ENCODE measurements around the gene MORN1. TPM values are rescaled to one million over a fixed set of nuclear protein-coding genes. Genes with fewer than 3 reads are reported as not detected.

The MORN1 gene
- total RNA-seq, 4 donors from 2014 or later, result 5.0 to 14.6 (median 9.2) TPM

GRCh38 chr1:2310332-2311183 is 80.8 kb downstream of the MORN1 start:
- Histone ChIP-seq H3K27ac (peak overlapping the region; percentile 93 to 97 (median 96)), H3K4me1 (peaks cover 12 to 77% (median 49%) of the 10 kb centered on the region in 3 donors), H3K27me3 (no peaks in the 10 kb centered on the region), H3K9me3 (no peaks in the 10 kb centered on the region), H3K4me3 (no peak overlapping the region), H3K36me3 (peaks cover 0 to 37% of the 10 kb centered on the region in 2 donors)
- TF ChIP-seq EP300 (IDR thresholded peaks at IDR 0.05), result no peak
- TF ChIP-seq, protein P1, sequence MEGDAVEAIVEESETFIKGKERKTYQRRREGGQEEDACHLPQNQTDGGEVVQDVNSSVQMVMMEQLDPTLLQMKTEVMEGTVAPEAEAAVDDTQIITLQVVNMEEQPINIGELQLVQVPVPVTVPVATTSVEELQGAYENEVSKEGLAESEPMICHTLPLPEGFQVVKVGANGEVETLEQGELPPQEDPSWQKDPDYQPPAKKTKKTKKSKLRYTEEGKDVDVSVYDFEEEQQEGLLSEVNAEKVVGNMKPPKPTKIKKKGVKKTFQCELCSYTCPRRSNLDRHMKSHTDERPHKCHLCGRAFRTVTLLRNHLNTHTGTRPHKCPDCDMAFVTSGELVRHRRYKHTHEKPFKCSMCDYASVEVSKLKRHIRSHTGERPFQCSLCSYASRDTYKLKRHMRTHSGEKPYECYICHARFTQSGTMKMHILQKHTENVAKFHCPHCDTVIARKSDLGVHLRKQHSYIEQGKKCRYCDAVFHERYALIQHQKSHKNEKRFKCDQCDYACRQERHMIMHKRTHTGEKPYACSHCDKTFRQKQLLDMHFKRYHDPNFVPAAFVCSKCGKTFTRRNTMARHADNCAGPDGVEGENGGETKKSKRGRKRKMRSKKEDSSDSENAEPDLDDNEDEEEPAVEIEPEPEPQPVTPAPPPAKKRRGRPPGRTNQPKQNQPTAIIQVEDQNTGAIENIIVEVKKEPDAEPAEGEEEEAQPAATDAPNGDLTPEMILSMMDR (IDR thresholded peaks at IDR 0.05), result no peak
- TF ChIP-seq POLR2A (IDR thresholded peaks at IDR 0.05), result no peak
- no peak for TF ChIP-seq POLR2AphosphoS5 (IDR thresholded peaks at IDR 0.05)
- 74 to 90% methylated on average over 2 to 3 of the region's 28 CpGs for WGBS, 2 donors (ENCODE audit: low coverage in 1 of 2)
- ATAC-seq, result no peak

- H3K9me3 ChIP-seq, result no peaks in the 10 kb centered on the region
- H3K27me3 ChIP-seq, result no peaks in the 10 kb centered on the region
- H3K36me3 ChIP-seq, result peaks cover 0 to 54% of the 10 kb centered on the region in 2 donors
- H3K4me1 ChIP-seq, result peaks cover 12 to 77% (median 48%) of the 10 kb centered on the region in 3 donors
- no peak overlapping the region for H3K4me3 ChIP-seq
- peak overlapping the region in 2 of 4 donors; percentile 17 to 96 for H3K27ac ChIP-seq
- 100% methylated on average over 2 of the region's 20 CpGs; no CpG with 5 or more reads in 1 of the 2 donors for whole genome bisulfite sequencing, 2 donors (ENCODE audit: low coverage in 1 of 2)
- no peak for ATAC-seq
- TF ChIP-seq, protein P1 (IDR thresholded peaks at IDR 0.05), result no peak
- TF ChIP-seq EP300 (IDR thresholded peaks at IDR 0.05) (no peak), POLR2AphosphoS5 (IDR thresholded peaks at IDR 0.05) (no peak), POLR2A (IDR thresholded peaks at IDR 0.05) (no peak)
Measured at GRCh38 chr1:2308844-2309243, 82.5 kb downstream of the MORN1 start.

- WGBS, 2 donors (ENCODE audit: low coverage in 1 of 2), result 78 to 89% methylated on average over 4 to 14 of the region's 15 CpGs
Measured at GRCh38 chr1:2307972-2308371, 83.4 kb downstream of the MORN1 start.

DNA sequence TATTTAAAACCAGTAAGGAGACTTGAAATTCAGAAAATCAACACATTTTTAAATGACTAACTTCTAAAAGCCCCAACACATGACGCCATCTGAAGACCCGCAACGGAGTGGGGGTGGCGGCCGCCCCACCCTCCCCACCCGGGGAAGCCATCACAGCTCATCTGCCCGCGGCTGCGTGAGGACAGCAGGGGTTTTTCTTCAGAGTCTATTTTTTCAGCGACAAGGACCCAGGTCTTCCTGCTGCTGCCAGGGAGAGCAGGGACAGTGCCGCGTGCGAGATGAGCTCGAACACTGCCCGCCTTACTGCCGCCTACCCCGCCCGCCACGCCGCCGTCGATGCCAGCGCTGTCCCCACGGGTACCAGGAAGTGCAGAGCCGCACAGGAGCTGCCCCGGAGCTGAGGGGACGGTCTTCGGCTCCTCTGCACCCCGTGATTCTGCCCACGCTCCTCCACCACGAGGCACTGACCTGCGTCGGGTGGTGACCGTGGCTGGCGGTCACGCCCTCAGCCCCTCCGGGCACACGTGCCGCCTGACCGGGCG is 84.2 kb downstream of the MORN1 start:
- H3K4me1 ChIP-seq, result peaks cover 4 to 77% (median 32%) of the 10 kb centered on the region in 3 donors
- peak overlapping the region in 1 of 4 donors; percentile 81 for H3K27ac ChIP-seq
- H3K36me3 ChIP-seq, result peaks cover 0 to 68% of the 10 kb centered on the region in 2 donors

More at GRCh38 chr1:2307972-2308371, 83.4 kb downstream of the MORN1 start:
- Histone ChIP-seq H3K27me3 (no peaks in the 10 kb centered on the region), H3K36me3 (peaks cover 0 to 63% of the 10 kb centered on the region in 2 donors), H3K4me3 (no peak overlapping the region), H3K9me3 (no peaks in the 10 kb centered on the region), H3K27ac (no peak overlapping the region), H3K4me1 (peaks cover 12 to 77% (median 40%) of the 10 kb centered on the region in 3 donors)
- no peak for TF ChIP-seq POLR2AphosphoS5 (IDR thresholded peaks at IDR 0.05)
- TF ChIP-seq POLR2A (IDR thresholded peaks at IDR 0.05), result no peak
- TF ChIP-seq EP300 (IDR thresholded peaks at IDR 0.05), result no peak
- TF ChIP-seq, protein P1 (IDR thresholded peaks at IDR 0.05), result no peak
- ATAC-seq, result no peak

More for the DNA sequence above, 84.2 kb downstream of the MORN1 start:
- Histone ChIP-seq H3K4me3 (no peak overlapping the region), H3K27me3 (no peaks in the 10 kb centered on the region), H3K9me3 (no peaks in the 10 kb centered on the region)
- TF ChIP-seq, protein P1 (IDR thresholded peaks at IDR 0.05), result no peak
- TF ChIP-seq POLR2AphosphoS5 (IDR thresholded peaks at IDR 0.05) (no peak), POLR2A (IDR thresholded peaks at IDR 0.05) (no peak), EP300 (IDR thresholded peaks at IDR 0.05) (no peak)
- WGBS, 2 donors (ENCODE audit: low coverage in 1 of 2), result 80 to 95% methylated on average over 1 to 16 of the region's 41 CpGs
- ATAC-seq, result no peak

All from gastroesophageal sphincter (tissue), 4 donors.